Smooth muscle cell (in vitro differentiated cells): ENCODE measurements around the gene FBXL4. TPM values are rescaled to one million over a fixed set of nuclear protein-coding genes. Genes with fewer than 3 reads are reported as not detected.

Experiments
- DNase-seq: peaks from one replicate; lab custom pipeline; 2025; ENCODE audit not compliant: unreplicated experiment; lab: John Stamatoyannopoulos, UW
- H2AFZ ChIP-seq: fragments of 200-600 bp; sonication (generic); 2 replicates; pipeline ENCODE4 v1.6.0; 2016; ENCODE audit warnings: antibody characterized with exemption, low read depth, mild to moderate bottlenecking
- H3F3A ChIP-seq: fragments of 200-600 bp; sonication (generic); 2 replicates; pipeline ENCODE4 v1.6.0; 2017; ENCODE audit warnings: antibody characterized with exemption, low read depth
- H3K27ac ChIP-seq: fragments of 200-600 bp; sonication (generic); 2 replicates; pipeline ENCODE4 v1.5.1; 2016; ENCODE audit warnings: low read depth, mild to moderate bottlenecking
- H3K27me3 ChIP-seq: fragments of 200-600 bp; sonication (generic); 2 replicates; pipeline ENCODE4 v1.6.1; 2016; ENCODE audit warnings: low read depth, mild to moderate bottlenecking
- H3K36me3 ChIP-seq: fragments of 200-600 bp; sonication (generic); 2 replicates; pipeline ENCODE4 v1.5.1; 2016; ENCODE audit warnings: low read depth
- H3K4me1 ChIP-seq: fragments of 200-600 bp; sonication (generic); 2 replicates; pipeline ENCODE4 v1.5.1; 2016; ENCODE audit warnings: low read depth
- H3K4me2 ChIP-seq: fragments of 200-600 bp; sonication (generic); 2 replicates; pipeline ENCODE4 v1.6.0; 2016; ENCODE audit warnings: mild to moderate bottlenecking
- H3K4me3 ChIP-seq: fragments of 200-600 bp; sonication (generic); 2 replicates; pipeline ENCODE4 v1.5.1; 2016; ENCODE audit warnings: mild to moderate bottlenecking
- H3K79me2 ChIP-seq: fragments of 200-600 bp; sonication (generic); 2 replicates; pipeline ENCODE4 v1.6.0; 2016; ENCODE audit warnings: low read depth, mild to moderate bottlenecking
- H3K9ac ChIP-seq: fragments of 200-600 bp; sonication (generic); 2 replicates; pipeline ENCODE4 v1.6.0; 2016; ENCODE audit warnings: low read depth
- H3K9me3 ChIP-seq: fragments of 200-600 bp; sonication (generic); replicated peaks from 2 replicates; pipeline ENCODE4 v1.5.1; 2016; ENCODE audit warnings: low read depth
- H4K20me1 ChIP-seq: fragments of 200-600 bp; sonication (generic); 2 replicates; pipeline ENCODE4 v1.6.0; 2016; ENCODE audit warnings: low read depth
- WGBS: methylation state at CpG from one replicate; pipeline ENCODE4 v1.1.7; 2016; ENCODE audit warnings: low lambda C conversion rate; 5-methylcytosine and 5-hydroxymethylcytosine counted together
- polyA plus RNA-seq: library from polyadenylated mRNA; unstranded; fragments of >200 nt; fragmentation: Nextera tagmentation; extraction: Ambion mirVana; gene quantifications from 2 replicates; pipeline ENCODE4 v1.2.1, GENCODE V29; 2016
- total RNA-seq: library from RNA; depleted of rRNA; stranded (reverse); fragments of >200 nt; gene quantifications from 2 replicates; pipeline ENCODE4 v1.2.3, GENCODE V29; 2014
- TF ChIP-seq, protein P1 (sequence below): fragments of 200-600 bp; sonication (generic); IDR thresholded peaks from 2 replicates; pipeline ENCODE4 v1.5.1; 2017; ENCODE audit warnings: borderline replicate concordance, mild to moderate bottlenecking, antibody characterized with exemption; ENCODE audit not compliant: insufficient read depth, poor library complexity, severe bottlenecking

FBXL4 gene
- total and polyA plus RNA-seq, 2 experiments from 2014 or later, result 7.3 to 18.8 TPM

DNA sequence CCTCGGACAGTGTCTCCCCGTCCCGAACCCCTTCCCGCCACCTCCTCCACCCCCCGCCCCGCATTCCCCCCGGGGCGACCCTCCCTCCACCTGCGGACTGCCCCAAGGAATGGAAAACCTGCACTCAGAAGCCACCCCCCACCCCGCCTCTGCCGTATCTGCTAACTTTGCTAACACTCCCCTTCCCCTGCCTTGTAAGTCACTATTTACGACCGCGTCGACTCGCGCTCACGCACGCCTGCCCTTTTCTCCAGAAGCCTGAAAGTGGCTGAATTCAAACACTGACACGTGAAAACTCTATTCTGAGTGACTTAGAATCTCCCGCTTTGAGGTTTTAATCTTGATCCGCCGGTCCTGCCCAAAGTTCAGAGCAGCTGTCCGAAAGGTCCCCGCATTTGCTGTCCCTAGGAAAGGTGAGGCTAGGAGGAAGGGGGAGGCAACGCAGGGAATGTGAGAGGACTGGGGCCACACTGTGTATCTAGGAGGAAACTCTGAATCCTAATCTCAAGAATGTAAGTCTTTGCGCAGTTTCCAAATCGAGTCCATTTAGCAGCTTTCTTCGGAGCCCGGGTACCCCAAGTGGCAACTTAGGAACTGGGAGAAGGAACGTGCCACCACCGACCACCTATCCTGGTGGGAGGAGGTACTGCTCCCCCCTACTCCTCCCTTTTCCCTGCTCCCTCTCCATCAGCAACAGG is 122.7 kb downstream of the FBXL4 start:
- Histone ChIP-seq H3K27me3 (peaks cover 79% of the 10 kb centered on the region), H3K9me3 (no peaks in the 10 kb centered on the region), H3K36me3 (no peaks in the 10 kb centered on the region), H3K9ac (no peak overlapping the region), H2AFZ (no peak overlapping the region), H3K4me1 (peaks cover 33% of the 10 kb centered on the region), H3K27ac (no peak overlapping the region), H3F3A (no peaks in the 10 kb centered on the region), H4K20me1 (no peaks in the 10 kb centered on the region), H3K79me2 (no peaks in the 10 kb centered on the region), H3K4me2 (peak overlapping the region; percentile 87), H3K4me3 (peak overlapping the region; percentile 47)
- DNase-seq, result no peak
- WGBS, result 2% methylated on average over 23 of the region's 32 CpGs
- TF ChIP-seq, protein P1, sequence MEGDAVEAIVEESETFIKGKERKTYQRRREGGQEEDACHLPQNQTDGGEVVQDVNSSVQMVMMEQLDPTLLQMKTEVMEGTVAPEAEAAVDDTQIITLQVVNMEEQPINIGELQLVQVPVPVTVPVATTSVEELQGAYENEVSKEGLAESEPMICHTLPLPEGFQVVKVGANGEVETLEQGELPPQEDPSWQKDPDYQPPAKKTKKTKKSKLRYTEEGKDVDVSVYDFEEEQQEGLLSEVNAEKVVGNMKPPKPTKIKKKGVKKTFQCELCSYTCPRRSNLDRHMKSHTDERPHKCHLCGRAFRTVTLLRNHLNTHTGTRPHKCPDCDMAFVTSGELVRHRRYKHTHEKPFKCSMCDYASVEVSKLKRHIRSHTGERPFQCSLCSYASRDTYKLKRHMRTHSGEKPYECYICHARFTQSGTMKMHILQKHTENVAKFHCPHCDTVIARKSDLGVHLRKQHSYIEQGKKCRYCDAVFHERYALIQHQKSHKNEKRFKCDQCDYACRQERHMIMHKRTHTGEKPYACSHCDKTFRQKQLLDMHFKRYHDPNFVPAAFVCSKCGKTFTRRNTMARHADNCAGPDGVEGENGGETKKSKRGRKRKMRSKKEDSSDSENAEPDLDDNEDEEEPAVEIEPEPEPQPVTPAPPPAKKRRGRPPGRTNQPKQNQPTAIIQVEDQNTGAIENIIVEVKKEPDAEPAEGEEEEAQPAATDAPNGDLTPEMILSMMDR, result no peak

- no peak overlapping the region for H3K27ac ChIP-seq
- H3K9ac ChIP-seq, result no peak overlapping the region
- no peaks in the 10 kb centered on the region for H3K36me3 ChIP-seq
- no peaks in the 10 kb centered on the region for H4K20me1 ChIP-seq
- no peaks in the 10 kb centered on the region for H3K79me2 ChIP-seq
- no peak for DNase-seq
- H3F3A ChIP-seq, result no peaks in the 10 kb centered on the region
- H3K4me2 ChIP-seq, result peak overlapping the region; percentile 87
- H3K4me1 ChIP-seq, result peaks cover 33% of the 10 kb centered on the region
- WGBS, result 1% methylated on average over 33 of the region's 44 CpGs
- peak overlapping the region; percentile 72 for H2AFZ ChIP-seq
- TF ChIP-seq, protein P1, result no peak
- H3K4me3 ChIP-seq, result peak overlapping the region; percentile 47
- peaks cover 77% of the 10 kb centered on the region for H3K27me3 ChIP-seq
- no peaks in the 10 kb centered on the region for H3K9me3 ChIP-seq
Measured at GRCh38 chr6:98824162-98824901, 123.4 kb downstream of the FBXL4 start.

GRCh38 chr6:98823428-98824161 is 124.2 kb downstream of the FBXL4 start:
- H3K4me1 ChIP-seq, result peaks cover 33% of the 10 kb centered on the region
- H3K36me3 ChIP-seq, result no peaks in the 10 kb centered on the region
- TF ChIP-seq, protein P1, result no peak
- H3K27me3 ChIP-seq, result peaks cover 77% of the 10 kb centered on the region
- H3K4me2 ChIP-seq, result peak overlapping the region; percentile 87
- H3K79me2 ChIP-seq, result no peaks in the 10 kb centered on the region
- no peaks in the 10 kb centered on the region for H3F3A ChIP-seq
- no peak overlapping the region for H3K9ac ChIP-seq
- H2AFZ ChIP-seq, result peak overlapping the region; percentile 72
- peak overlapping the region; percentile 47 for H3K4me3 ChIP-seq
- H4K20me1 ChIP-seq, result no peaks in the 10 kb centered on the region
- WGBS, result 1% methylated on average over 12 of the region's 12 CpGs
- H3K27ac ChIP-seq, result no peak overlapping the region
- no peaks in the 10 kb centered on the region for H3K9me3 ChIP-seq
- no peak for DNase-seq
